RKO (cell line): ENCODE measurements around the gene SLC35B3.
"Not testable (repeated sequence)": the region's sequence is repeated elsewhere in the genome, so short reads cannot be mapped to it uniquely, and the experiment has no call there.

Experiments
- DNase-seq: peaks from one replicate; pipeline ENCODE4 v3.0.0-alpha.2; 2016; ENCODE audit warnings: low spot score

The SLC35B3 gene

GRCh38 chr6:8435093-8435844, at the start of gene SLC35B3:
SLC35B3 (minus strand) TSS chr6:8435545.
- peak; percentile 91 for DNase-seq

GRCh38 chr6:8483650-8484049, 48.3 kb upstream of the SLC35B3 start:
- DNase-seq: no peak

GRCh38 chr6:8481727-8482126, 46.4 kb upstream of the SLC35B3 start:
- DNase-seq: peak; percentile 72

- no peak for DNase-seq
These were observed 43.1 kb upstream of the SLC35B3 start for GRCh38 chr6:8478418-8478817.

- no peak for DNase-seq
These were observed 41.3 kb upstream of the SLC35B3 start for GRCh38 chr6:8476656-8477055.

GRCh38 chr6:8468552-8469356, 33.4 kb upstream of the SLC35B3 start:
- no peak for DNase-seq

- DNase-seq: no peak
These were observed 27.3 kb upstream of the SLC35B3 start for GRCh38 chr6:8462694-8463093.

GRCh38 chr6:8462169-8462568, 26.8 kb upstream of the SLC35B3 start:
- no peak for DNase-seq

- no peak for DNase-seq
These were observed 11.0 kb upstream of the SLC35B3 start for GRCh38 chr6:8446391-8446790.

- not testable (repeated sequence) for DNase-seq
These were observed 10.6 kb upstream of the SLC35B3 start for GRCh38 chr6:8445930-8446329.

- no peak for DNase-seq
These were observed 6.8 kb upstream of the SLC35B3 start for GRCh38 chr6:8442150-8442549.

GRCh38 chr6:8441452-8441851, 6.1 kb upstream of the SLC35B3 start:
- no peak for DNase-seq

GRCh38 chr6:8439601-8440268, 4.4 kb upstream of the SLC35B3 start:
- DNase-seq: no peak

GRCh38 chr6:8437813-8438212, 2.5 kb upstream of the SLC35B3 start:
- no peak for DNase-seq

GRCh38 chr6:8436966-8437365, 1.6 kb upstream of the SLC35B3 start:
- no peak for DNase-seq

GRCh38 chr6:8435845-8436168, 462 bp upstream of the SLC35B3 start:
- DNase-seq: peak; percentile 28

GRCh38 chr6:8434727-8435092, 635 bp downstream of the SLC35B3 start:
- peak; percentile 32 for DNase-seq

- peak; percentile 58 for DNase-seq
These were observed 2.7 kb downstream of the SLC35B3 start for GRCh38 chr6:8432614-8433013.

GRCh38 chr6:8429821-8430220, 5.5 kb downstream of the SLC35B3 start:
- DNase-seq: no peak

GRCh38 chr6:8426544-8426943, 8.8 kb downstream of the SLC35B3 start:
- not testable (repeated sequence) for DNase-seq

- no peak for DNase-seq
These were observed 15.2 kb downstream of the SLC35B3 start for GRCh38 chr6:8420031-8420588.

GRCh38 chr6:8415913-8416312, 19.4 kb downstream of the SLC35B3 start:
- DNase-seq: no peak

GRCh38 chr6:8415280-8415679, 20.1 kb downstream of the SLC35B3 start:
- no peak for DNase-seq
